Posterior cingulate gyrus (tissue), 11 donors: ENCODE data around the gene LRRC4C.

Experiments used
- DNase-seq, 10 donors: peaks; one replicate each; pipeline versions ENCODE4 v3.0.0 to v3.0.0-alpha.2; 2020 to 2021; ENCODE audit warnings: mixed read lengths in 3 of 10
- intact Hi-C: fragments of 100-400 bp; cut with DNase I; formaldehyde crosslinking; loops from one replicate; pipeline ENCODE4 v1.15.1; 2023

LRRC4C gene

GRCh38 chr11:40816976-40817375, 642.5 kb downstream of the LRRC4C start:
- DNase-seq: no peak
- intact Hi-C loops: no loop called here

- no peak for DNase-seq
- intact Hi-C loops: no loop called here
Observed at GRCh38 chr11:40797981-40798380, 661.5 kb downstream of the LRRC4C start.

GRCh38 chr11:40787224-40787623, 672.2 kb downstream of the LRRC4C start:
- intact Hi-C loops: no loop called here
- no peak for DNase-seq

GRCh38 chr11:40763046-40763445, 696.4 kb downstream of the LRRC4C start:
- no peak for DNase-seq
- intact Hi-C loops: no loop called here

GRCh38 chr11:40759341-40759740, 700.1 kb downstream of the LRRC4C start:
- no peak for DNase-seq
- intact Hi-C loops: no loop called here

GRCh38 chr11:40754297-40754696, 705.2 kb downstream of the LRRC4C start:
- intact Hi-C loops: no loop called here
- DNase-seq: no peak

- no peak for DNase-seq
- intact Hi-C loops: no loop called here
Observed at GRCh38 chr11:40746282-40746681, 713.2 kb downstream of the LRRC4C start.

GRCh38 chr11:40732132-40732531, 727.3 kb downstream of the LRRC4C start:
- intact Hi-C loops: no loop called here
- DNase-seq: no peak

- no peak for DNase-seq
- intact Hi-C loops: no loop called here
Observed at GRCh38 chr11:40722179-40722795, 737.2 kb downstream of the LRRC4C start.

- no peak for DNase-seq
- intact Hi-C loops: no loop called here
Observed at GRCh38 chr11:40716344-40717130, 742.9 kb downstream of the LRRC4C start.

GRCh38 chr11:40713083-40713482, 746.4 kb downstream of the LRRC4C start:
- no peak for DNase-seq
- intact Hi-C loops: no loop called here

GRCh38 chr11:40701027-40701426, 758.4 kb downstream of the LRRC4C start:
- DNase-seq: no peak
- intact Hi-C loops: no loop called here

- intact Hi-C loops: no loop called here
Observed at GRCh38 chr11:40689823-40690222, 769.6 kb downstream of the LRRC4C start.

GRCh38 chr11:40688369-40688768, 771.1 kb downstream of the LRRC4C start:
- intact Hi-C loops: no loop called here
- DNase-seq: no peak

More at GRCh38 chr11:40689823-40690222, 769.6 kb downstream of the LRRC4C start:
- DNase-seq: no peak

- intact Hi-C loops: no loop called here
- no peak for DNase-seq
Observed at GRCh38 chr11:40686765-40687164, 772.7 kb downstream of the LRRC4C start.

- intact Hi-C loops: no loop called here
- no peak for DNase-seq
Observed at GRCh38 chr11:40683010-40683409, 776.4 kb downstream of the LRRC4C start.

- no peak for DNase-seq
- intact Hi-C loops: no loop called here
Observed at GRCh38 chr11:40679276-40679675, 780.2 kb downstream of the LRRC4C start.

- DNase-seq: no peak
- intact Hi-C loops: no loop called here
Observed at GRCh38 chr11:40647295-40647694, 812.2 kb downstream of the LRRC4C start.

- DNase-seq: no peak
- intact Hi-C loops: no loop called here
Observed at GRCh38 chr11:40642284-40642683, 817.2 kb downstream of the LRRC4C start.

- DNase-seq: no peak
Observed at GRCh38 chr11:40619654-40620053, 839.8 kb downstream of the LRRC4C start.

GRCh38 chr11:40606800-40607199, 852.7 kb downstream of the LRRC4C start:
- no peak for DNase-seq
- intact Hi-C loops: no loop called here

More at GRCh38 chr11:40619654-40620053, 839.8 kb downstream of the LRRC4C start:
- intact Hi-C loops: no loop called here

- no peak for DNase-seq
- intact Hi-C loops: no loop called here
Observed at GRCh38 chr11:40602866-40603552, 856.4 kb downstream of the LRRC4C start.
